IPS DF 19.7 (cell line): ENCODE data around the gene DOCK2.

Source experiments
- DNase-seq: peaks from one replicate; pipeline ENCODE4 v3.0.0-alpha.2; 2013; ENCODE audit warnings: low read depth, low spot score

Gene DOCK2

DNA sequence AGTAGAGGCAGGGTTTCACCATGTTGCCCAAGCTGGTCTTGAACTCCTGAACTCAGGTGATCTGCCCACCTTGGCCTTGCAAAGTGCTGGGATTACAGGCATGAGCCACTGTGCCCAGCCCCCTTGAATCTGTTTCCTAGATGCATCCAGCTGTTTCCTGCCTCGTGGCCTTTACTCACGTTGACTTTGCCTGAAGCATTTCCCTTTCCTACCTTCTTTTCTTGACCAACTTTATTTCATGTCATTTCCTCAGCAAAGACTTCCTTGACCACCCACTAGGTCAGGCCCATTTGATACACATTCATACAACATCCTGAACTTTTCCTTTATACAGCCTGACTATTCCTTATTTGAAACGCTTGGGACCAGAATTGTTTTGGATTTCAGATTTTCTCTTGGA lies 51.0 kb downstream of the DOCK2 start:
- DNase-seq = no peak

DNA sequence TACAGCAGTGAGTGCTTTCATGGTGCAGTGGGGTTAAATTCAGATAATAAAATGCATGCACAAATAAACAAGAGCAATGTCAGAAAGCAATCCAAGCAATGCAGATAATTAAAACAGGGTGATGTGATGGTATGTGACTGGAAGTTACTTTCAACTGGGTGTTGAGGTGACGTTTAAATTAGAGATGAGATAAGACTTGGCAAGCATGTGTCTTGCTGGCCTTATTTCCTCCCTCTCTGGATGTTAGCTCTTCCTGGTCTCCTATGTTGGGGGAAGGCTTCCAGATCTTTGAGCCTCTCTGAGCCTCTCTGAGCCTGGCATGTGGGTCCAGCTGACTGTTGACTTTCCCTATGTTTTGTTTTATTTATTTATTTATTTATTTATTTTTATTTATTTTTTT lies 54.4 kb downstream of the DOCK2 start:
- no peak for DNase-seq

DNA sequence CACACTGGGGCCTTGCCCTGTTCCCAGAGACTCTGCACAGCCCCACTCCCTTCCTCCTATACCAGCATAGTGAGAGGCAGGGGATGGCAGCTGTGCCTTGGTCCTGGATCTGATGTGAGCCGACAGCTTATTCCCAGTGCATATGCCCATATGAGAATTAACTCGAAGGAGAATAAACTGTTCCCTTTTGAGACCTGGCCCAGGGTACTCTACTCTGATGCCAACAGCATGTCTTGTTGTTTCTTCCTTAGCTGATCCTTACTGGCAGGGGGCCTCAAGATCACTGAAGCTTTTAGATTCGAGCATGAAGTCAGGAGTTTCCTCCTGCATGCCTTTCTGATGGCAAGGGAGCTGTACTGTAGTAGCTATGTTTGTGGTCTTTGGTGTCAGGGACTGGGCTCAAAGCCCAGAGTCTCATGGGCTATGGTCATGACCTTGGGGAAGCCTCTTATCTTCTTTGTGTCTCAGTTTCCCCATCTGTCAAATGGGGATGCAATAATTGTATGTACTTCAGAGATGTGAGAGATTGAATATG lies 57.1 kb downstream of the DOCK2 start:
- DNase-seq = no peak

DNA sequence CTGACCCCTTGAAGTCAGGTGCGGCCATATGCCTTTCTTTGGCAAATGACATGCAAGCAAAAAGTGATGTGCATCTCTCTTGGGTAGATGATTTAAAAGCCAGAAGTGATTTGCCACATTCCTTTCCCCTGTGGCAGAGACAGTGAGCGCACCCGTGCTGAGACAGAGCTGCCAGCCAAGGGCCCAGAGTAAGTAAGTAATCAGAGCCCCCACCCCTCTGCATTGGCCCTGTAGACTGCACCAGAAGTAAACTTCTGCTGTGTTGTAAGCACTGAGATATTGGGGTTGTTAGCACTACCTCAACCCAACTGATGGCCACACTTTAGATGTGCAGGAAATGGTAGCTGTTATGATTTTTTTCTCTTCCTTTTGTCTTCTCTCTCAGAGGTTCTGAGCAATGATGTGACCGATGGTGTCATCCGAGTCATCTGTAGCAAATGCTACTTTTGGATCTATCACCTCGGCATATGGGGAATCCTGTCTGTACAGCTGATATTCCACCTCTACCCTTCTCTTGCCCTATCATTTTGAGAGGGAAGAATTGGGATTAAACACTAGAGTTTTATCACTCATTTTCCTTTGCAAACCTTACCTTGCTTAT lies 58.0 kb downstream of the DOCK2 start:
- DNase-seq = no peak

DNA sequence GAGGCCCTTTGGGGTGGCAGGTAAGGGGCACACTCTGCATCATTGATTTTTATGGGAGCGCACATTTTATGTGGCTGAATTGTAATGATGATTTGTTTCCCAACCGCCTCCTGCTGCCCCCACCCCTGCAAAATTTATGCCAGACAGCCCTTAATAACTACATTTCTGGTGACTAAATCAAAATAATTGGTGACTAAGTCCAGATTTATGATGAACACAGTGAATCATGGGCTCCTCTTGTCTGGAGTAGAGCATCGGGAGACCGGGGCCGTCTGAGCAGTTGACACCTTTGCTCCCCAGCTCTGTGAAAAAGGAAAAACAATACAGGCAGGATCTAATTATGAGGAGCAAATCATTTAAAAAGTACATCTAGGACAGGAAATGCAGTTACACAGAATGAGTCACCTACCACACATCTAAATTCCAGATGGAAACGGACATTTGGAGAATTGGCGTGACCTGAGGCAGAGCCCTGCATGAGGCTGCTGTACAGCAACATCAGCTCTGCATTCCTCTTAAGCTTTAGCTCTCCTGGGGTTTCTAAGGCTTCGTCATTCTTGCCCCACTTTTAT lies 58.9 kb downstream of the DOCK2 start:
- no peak for DNase-seq

DNA sequence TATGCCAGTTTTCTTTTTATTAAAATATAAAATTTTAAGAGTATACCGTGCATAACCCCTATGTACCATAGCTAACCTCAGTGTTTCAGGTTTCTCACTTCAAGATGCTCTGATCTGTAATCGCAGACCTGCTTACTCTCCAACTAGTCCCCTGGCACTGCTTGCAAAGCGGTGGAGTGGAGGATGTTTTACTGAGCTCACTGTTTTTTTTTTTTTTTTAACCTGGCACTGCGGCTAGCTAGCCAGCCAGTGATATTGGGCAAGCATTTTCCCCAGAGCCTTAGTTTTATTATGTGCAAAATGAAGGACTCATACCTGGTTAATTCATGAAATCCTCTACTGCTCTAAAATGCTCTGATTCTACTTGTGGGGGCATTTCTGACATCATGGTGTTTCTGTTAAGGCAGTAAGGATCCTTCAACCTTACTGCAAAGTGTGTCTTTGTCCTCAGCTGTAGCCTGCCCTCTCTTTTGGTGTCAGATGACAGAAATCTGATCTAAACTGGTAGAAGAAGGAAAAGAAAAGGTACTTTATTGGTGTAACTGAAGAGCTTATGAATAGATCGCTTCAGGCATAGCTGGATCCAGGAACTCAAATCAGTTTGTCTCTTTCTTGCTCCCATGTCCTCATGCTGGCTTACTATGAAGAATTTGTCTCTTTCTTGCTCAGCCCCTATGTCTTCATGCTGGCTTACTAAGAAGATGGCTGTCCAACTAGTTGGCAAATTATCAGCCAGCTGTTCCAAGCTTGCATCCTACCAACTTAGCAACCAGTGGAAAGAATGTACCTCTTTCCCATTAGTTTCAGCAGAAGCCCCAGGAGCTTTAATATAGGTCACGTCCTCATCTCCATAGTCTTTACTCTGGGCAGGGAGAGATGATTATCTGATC lies 59.8 kb downstream of the DOCK2 start:
- DNase-seq = no peak

DNA sequence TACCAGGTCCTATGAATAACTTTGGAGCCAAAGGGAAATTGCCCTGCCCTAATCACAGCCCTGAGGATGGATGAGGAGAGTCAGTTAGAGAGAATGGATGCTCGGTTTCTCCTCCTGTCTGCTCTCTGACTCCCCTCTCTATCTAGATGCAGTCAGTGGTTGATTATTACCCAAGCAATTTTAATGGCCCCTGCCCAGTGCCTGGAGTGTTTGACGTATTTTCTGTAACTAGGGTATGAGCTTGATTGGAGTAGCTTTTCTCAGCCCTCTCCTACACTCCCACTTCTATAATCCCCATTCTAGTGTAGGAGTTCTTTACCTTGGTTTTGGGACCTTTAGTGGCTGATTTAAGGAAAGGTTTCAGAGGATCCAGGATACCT lies 60.4 kb downstream of the DOCK2 start:
- DNase-seq = no peak

DNA sequence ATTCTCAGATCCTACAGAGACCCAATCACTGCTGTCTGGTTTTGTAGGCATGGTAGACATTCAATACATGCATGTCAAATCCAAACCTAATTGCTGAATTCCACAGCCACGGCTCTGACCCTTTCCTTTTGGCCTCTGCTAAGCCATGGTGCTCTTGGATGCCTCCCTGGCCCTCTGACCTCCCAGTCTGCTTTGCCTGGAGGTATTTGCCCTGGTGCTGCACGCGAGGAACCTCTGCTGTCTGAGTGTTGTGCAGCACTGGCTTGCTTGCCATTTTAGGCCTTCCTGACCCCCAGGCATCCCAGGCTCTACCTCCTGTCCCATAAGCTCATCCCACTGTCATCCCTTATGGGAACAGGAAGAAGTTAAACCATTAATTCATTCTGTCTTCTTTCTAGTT lies 60.9 kb downstream of the DOCK2 start:
- DNase-seq = no peak

DNA sequence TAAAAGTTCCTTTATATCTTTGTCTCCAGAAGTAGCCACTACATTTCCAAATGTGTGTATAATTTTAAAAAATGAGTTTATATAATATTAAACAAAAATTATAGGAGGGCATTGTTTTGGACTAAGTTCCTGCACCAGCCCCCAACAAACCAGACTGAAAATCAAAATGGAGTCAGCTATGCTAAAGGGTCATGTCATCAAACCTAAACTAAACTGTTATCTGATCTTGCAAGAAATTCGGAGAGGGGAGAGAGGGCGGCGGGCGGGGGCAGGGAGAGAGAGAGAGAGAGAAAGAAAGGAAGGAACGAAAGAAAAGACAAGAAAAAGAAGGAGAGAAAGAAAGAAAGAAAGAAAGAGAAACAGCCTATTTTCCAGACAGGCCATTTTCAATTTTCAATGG lies 63.5 kb downstream of the DOCK2 start:
- DNase-seq = no peak

DNA sequence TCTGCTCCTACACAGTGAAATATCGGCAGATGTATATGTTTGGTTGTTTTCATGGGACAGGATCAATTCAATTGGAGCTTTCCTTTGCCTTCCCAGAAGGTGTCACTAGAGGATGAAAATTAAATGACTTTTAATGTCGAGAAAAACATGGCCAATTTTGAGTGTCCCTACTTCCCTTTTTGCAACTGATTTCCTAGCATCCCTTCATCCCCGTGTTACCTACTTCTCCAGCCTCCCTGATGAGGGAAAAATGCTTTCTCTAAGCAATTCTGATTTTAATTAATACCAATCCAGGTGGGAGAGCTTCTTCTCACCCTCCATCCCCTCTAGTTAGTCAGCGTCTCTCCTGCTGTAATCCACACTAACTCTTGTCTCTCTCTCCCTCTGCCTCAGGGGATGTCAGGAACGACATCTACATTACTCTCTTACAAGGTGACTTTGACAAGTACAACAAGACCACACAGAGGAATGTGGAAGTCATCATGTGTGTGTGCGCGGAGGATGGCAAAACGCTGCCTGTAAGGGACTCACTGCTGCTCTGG lies 64.9 kb downstream of the DOCK2 start:
- no peak for DNase-seq

DNA sequence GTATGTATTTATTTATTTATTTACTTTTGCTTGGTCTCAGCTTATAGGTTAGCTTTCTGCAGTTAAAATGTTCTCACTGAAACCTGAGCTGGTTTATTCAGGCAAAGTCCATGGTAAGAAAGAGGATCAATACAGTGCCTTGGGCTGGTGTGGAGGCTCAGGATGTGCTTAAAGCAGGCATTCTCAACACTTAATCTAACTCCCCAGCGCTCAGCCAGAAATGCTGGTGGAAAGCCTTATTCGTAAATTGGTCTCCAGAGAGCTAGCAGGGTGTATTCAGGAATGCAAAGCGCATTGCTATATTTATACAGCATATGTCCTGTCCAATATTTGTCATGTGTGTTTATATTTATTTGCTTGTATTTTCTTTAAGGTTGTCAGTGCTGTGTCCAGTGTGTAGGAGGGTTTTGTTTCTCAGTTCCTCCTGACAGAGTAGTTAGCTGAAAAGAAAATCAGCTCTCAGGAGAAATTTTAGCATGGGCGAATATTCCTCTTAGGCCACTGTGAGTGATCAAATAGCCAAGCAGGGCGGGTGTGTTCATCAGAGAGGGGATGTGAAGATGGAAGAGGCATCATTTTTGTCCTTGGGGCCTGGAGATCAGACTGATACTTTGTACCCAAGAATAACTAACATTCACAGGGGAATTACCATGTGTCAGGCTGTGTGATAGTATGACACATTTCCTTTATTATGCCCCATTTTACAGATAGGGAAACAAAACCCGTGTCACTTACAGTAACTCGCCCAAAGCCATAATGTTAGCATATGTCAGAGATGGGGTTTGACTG lies 65.8 kb downstream of the DOCK2 start:
- no peak for DNase-seq

DNA sequence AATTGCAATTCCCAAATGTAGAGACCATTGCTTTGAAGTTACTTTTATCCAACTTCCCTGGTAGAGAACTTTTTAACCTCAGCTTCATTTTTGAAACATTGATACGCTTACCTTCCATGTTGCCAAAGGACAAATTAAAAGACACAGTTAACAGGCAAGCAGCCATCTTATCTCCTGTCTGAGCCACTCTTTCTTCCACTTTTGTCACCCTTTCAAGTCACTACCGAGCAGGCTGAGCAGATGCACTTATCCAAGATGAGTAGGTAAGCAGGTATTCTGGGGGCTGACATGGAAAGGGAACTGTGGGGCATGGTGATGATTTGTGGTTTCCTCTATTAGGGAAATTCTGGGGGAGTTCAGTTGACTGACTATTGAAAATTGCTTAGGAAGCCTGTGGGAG lies 66.7 kb downstream of the DOCK2 start:
- DNase-seq = no peak

DNA sequence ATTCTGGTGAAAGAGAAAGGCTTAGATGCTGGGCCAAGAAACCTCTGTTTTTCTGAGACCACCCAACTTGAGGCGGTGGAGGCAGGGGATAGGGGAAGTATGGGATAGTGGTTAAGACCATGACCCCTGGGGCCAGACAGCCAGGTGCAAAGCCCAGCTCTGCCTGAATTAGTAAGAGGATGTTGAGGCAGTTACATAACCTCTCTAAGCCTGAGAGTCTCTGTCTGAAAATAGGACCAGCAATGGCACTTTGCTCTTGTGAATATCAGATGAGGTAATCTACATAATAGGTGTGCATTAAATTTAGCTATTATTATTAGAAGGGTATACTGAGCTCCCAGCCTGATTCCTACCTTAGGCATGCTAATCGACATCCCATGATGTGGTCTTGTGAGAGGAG lies 68.2 kb downstream of the DOCK2 start:
- DNase-seq = no peak

DNA sequence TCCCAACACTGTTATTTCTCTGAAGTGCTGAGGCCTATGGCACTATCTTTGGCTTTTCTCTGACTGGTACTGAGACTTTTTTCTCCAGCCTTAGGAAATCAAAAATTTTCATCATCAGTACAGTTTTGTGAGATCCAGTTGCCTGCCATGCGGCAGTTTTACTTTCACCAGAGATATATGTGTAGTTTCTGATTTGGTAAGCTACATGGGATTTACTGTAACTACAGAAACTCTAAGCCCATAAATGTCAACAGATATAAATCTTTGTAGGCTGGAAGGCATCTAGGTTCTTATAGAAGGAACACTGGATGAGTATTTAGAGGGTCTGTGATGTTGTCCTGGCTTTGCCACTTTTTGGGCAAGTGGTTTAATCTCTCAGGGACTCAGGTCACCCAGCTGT lies 69.0 kb downstream of the DOCK2 start:
- no peak for DNase-seq

DNA sequence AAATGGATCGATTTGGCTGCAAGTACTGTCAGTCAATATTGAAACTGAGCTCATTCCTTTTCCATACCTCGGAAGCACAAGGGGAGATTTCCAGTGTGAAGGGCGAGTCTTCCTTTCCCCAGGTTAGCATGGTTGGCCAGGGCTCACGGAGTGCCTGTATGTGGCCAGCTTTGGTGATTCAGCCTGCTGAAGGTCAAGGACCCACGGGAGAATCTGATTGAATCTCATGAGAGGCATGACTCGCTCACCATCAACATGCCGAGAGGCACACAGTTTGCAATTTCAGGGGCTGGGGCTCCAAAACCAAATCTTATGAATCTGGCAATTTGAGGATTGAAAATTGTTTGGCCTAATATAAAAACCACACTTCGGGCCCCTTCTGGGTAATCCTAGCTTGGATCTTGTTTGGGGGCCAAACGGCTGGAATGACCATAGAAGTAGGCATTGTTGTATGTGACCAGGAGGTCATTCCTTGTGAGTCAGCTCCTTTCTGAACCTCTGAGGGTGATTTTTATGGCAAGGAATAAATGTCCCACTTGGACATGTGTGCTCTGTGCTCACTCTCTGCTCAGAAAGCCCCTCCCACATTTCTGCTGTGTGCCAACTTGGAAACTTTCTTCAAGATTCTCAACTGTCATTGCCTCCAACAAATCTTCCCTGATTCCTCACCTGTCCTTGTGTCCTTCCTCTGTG lies 69.8 kb downstream of the DOCK2 start:
- DNase-seq = no peak

DNA sequence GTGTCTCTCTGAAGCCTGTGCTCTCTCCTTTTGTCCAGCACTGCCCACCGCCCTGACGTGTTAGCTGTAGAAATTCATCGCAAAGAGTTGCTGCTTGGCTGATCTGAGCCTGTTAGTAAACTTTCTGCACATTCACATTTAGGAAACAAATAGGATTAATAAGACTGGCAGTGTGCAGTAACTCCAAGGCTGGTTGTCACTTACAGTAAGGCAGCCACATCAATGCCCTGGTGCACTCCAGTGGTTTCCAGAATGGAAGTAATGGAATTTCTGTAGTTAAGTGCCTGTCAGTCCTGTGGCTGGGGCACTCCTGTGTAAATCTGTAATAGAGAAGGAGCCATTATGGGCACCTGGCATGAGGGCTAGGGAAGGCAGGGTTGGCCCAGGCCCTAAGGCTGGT lies 70.6 kb downstream of the DOCK2 start:
- DNase-seq = no peak

DNA sequence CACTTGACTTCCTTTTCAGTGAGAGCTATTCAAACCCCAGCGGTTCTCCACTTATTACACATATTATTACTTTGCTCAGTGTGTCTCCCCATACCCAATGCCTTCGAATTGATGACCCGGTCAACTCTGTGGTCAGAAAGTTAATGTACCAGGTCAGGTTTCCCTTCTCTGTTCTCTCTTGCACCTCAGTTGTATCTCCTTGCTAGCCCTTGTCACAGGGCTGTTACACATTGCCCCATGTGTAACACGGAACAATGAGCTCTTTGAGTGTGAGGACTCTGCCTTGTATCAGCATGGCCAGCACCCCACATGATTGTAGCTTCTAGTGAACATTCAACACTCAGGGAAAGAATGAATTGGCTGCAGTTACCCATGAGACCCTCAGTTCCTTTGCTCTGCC lies 73.6 kb downstream of the DOCK2 start:
- DNase-seq = no peak

DNA sequence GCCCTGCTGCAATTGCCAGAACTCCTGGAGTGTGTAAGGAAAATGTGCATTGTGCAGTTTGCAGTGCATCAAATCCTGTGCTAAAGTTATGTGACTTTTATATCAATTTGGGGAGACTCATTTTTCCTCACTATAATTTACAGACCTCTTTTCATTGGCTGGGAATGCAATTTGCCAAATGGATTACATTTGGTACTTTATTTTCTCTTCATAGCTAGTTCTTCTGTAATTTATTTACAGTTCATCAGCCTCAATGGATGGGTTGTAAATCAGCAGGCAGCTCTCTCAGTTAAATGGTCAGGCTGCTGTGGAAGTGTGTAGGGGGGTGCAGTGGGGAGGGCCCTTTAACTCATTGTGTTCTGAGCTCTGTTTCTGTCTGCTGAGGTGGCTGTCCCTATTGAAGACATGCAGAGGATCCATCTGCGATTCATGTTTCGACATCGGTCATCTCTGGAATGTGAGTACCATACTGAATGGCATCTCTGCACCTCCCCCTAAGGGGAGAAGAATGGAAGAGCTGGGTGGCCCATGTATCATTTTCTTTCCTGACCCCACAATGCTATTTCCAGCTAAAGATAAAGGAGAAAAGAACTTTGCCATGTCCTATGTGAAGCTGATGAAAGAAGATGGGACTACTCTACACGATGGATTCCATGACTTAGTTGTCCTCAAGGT lies 74.6 kb downstream of the DOCK2 start:
- DNase-seq = no peak

DNA sequence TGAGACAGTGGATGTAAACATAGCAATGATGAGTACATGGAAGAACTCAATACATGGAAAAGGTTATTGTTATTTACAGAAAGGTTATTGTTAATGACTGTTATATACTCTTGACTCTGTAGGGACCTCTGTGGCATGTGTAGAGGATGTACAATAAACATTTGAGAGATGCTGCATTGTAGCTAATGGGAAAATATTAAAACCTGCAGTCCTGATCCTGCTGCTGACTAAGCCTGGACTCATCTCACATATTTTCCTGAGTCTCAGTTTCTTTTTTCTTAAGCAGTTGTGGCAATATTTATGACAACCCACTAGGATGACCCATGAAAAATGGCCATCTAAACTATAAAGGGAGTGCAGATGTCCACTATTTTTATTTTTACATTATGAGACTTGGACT lies 75.4 kb downstream of the DOCK2 start:
- no peak for DNase-seq

DNA sequence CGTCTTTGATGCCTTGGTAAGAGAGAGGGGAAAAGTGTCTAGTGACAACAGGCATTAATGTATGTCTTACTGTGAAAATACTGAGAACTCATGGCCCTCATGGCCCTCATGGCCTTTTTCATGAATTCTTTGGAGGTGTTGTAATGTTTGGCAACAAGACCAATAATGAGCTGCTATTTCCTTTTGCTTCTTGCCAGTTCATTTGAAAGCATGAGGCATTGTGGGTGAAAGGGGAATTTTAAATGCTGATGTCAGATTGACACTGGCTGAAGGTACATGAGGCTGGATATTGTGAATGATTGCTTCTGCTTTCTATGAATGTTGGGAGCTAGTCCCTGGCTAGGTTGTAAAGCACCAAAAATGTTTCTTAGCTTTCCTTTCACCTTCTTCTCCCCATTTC lies 79.2 kb downstream of the DOCK2 start:
- no peak for DNase-seq

DNA sequence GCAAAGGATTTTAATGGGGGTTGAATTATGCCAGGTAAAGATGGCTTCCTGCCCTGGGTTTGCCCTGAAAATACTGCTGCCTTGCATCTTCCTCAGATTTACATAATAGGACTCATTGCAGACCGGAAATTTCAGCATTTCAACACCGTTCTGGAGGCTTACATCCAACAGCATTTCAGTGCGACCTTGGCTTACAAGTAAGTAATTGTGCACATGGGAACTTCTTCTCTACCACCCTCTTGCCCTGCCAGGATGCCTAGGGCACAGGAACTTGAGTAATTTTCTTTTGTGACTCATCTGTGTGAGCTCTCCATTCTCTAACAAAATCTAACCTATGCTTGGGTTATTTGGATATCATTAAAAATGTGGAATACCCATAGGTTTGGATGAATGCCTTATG lies 80.2 kb downstream of the DOCK2 start:
- DNase-seq = no peak
